Psoas muscle (tissue), 8 donors: ENCODE results near the gene C12orf54. TPM values are rescaled to one million over a fixed set of nuclear protein-coding genes. Genes with fewer than 3 reads are reported as not detected.

ENCODE experiments used
- ATAC-seq, 4 donors: fragments of 200-7000 bp; cut with Tn5 transposase; one replicate each; pipeline ENCODE4 v1.9.1; 2020; ENCODE audit warnings: moderate library complexity in 3 of 4, mild to moderate bottlenecking in 2 of 4
- DNase-seq, 2 donors: peaks; one replicate each; pipeline ENCODE4 v3.0.0-alpha.2; 2020
- H3K27ac ChIP-seq: fragments of 200-600 bp; one replicate; pipeline ENCODE4 v1.8.0; 2022
- H3K27me3 ChIP-seq, 3 donors: fragments of 200-600 bp in 1 of 3; one replicate each; pipeline versions ENCODE4 v1.6.1 to v1.8.0; 2013 to 2022; ENCODE audit warnings: low read length in 2 of 3, mild to moderate bottlenecking in 2 of 3, moderate library complexity in 1 of 3; ENCODE audit not compliant: insufficient read depth in 3 of 3
- H3K36me3 ChIP-seq, 2 donors: fragments of 200-600 bp in 1 of 2; one replicate each; pipeline versions ENCODE4 v1.6.1 to v1.8.0; 2013 to 2022; ENCODE audit warnings: low read depth in 1 of 2, mild to moderate bottlenecking in 1 of 2, moderate library complexity in 1 of 2; ENCODE audit not compliant: insufficient read depth in 1 of 2
- H3K4me1 ChIP-seq: fragments of 200-600 bp; one replicate; pipeline ENCODE4 v1.8.0; 2022
- H3K4me3 ChIP-seq: fragments of 200-600 bp; one replicate; pipeline ENCODE4 v1.8.0; 2022; ENCODE audit warnings: mild to moderate bottlenecking
- H3K9me3 ChIP-seq: fragments of 200-600 bp; one replicate; pipeline ENCODE4 v1.8.0; 2022
- CTCF ChIP-seq: fragments of 200-600 bp; IDR thresholded peaks from one replicate; pipeline ENCODE4 v1.8.0; 2022; ENCODE audit warnings: antibody characterized with exemption
- WGBS, 3 donors: extraction: QIAGEN DNeasy Blood & Tissue Kit; methylation state at CpG; one replicate each; pipeline versions ENCODE4 v1.1.6 to v1.1.7; 2013; 5-methylcytosine and 5-hydroxymethylcytosine counted together
- intact Hi-C, 2 donors: fragments of 100-400 bp; cut with DNase I; formaldehyde crosslinking; loops; one replicate each; pipeline versions ENCODE4 v1.11.0 to v1.14.2; 2022
- polyA plus RNA-seq, 3 donors: library from polyadenylated mRNA; stranded (reverse); fragments of 200-250 nt; gene quantifications; one replicate each; pipeline ENCODE4 v1.2.3, GENCODE V29; 2013
- total RNA-seq, 4 donors: library from RNA; stranded (reverse); fragmentation: NEBNext Ultra II Directional in 2 of 4; extraction: Animal tissue kit (Norgen Biotek cat#: 25700) in 2 of 4; gene quantifications; one replicate each; pipeline versions ENCODE4 v1.2.1 to v1.2.4, GENCODE V29; 2021 to 2023
- donor health status: healthy with polysubstance abuse.
- donor health status: DM: no; HTN: no; CAD: no; lungs with moderate emphysema.
- donor health status: Bipolar disorder and iron deficiency.
- donor health status: healthy.
- donor health status: DM: yes; HTN: yes; CAD: no.
- donor health status: DM: no; HTN: no; CAD: no.
- donor health status: DM: no; HTN: no; CAD: no.
- donor health status: DM: yes; HTN: yes; CAD: no.

Gene C12orf54
- total and polyA plus RNA-seq, 7 donors: 0.06 to 2.0 TPM; not detected in 5

DNA sequence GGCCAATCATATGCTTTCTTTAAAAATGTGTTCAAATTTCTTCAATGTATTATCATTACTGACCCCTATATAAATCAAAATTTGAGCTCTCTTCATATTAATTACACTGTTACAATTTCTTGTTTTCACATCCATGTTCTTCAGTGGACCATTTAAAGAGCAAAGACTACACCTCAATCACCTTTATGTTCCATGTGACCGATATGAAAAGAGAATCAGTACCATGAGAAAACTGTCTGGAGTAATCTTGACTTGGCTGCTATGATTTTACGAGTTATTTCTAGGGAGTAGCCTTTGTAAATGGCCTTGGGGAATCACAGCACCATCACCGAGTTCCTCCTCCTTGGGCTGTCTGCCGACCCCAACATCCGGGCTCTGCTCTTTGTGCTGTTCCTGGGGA, 43.0 kb downstream of the C12orf54 start, which contains the start of gene OR8S1:
Gene OR8S1, plus strand, starts transcription at position 301 of the 400 bp plus-strand sequence. Its CDS starts 0 bp downstream, at position 301.
- intact Hi-C loops: no loop called here
- ATAC-seq: no peak
- H3K9me3 ChIP-seq: no peaks in the 10 kb centered on the region
- no peaks in the 10 kb centered on the region for H3K36me3 ChIP-seq
- H3K4me3 ChIP-seq: no peak within 1 kb of the TSS
- peaks cover 0 to 4% (median 0%) of the 10 kb centered on the region in 3 donors for H3K27me3 ChIP-seq
- no peaks in the 10 kb centered on the region for H3K4me1 ChIP-seq
- DNase-seq: no peak
- H3K27ac ChIP-seq: no peak within 1 kb of the TSS
- WGBS, 3 donors: 79 to 81% (median 79%) methylated on average over 5 of the region's 5 CpGs
- no peak for TF ChIP-seq CTCF

GRCh38 chr12:48527891-48528670, 45.8 kb downstream of the C12orf54 start:
- Histone ChIP-seq H3K27me3 (peaks cover 0 to 4% (median 0%) of the 10 kb centered on the region in 3 donors), H3K36me3 (no peaks in the 10 kb centered on the region), H3K4me1 (no peaks in the 10 kb centered on the region), H3K9me3 (no peaks in the 10 kb centered on the region), H3K27ac (no peak overlapping the region), H3K4me3 (no peak overlapping the region)
- no peak for ATAC-seq
- 91 to 92% (median 91%) methylated on average over 44 of the region's 44 CpGs for WGBS, 3 donors
- no peak for TF ChIP-seq CTCF
- intact Hi-C loops: no loop called here
- no peak for DNase-seq

GRCh38 chr12:48532601-48533000, 50.3 kb downstream of the C12orf54 start:
- intact Hi-C loops: no loop called here
- DNase-seq (no peak), ATAC-seq (no peak)
- peaks cover 0 to 4% (median 0%) of the 10 kb centered on the region in 3 donors for H3K27me3 ChIP-seq
- H3K36me3 ChIP-seq: no peaks in the 10 kb centered on the region
- no peak overlapping the region for H3K27ac ChIP-seq
- H3K4me3 ChIP-seq: no peak overlapping the region
- H3K9me3 ChIP-seq: peaks cover 4% of the 10 kb centered on the region
- H3K4me1 ChIP-seq: no peaks in the 10 kb centered on the region
- TF ChIP-seq CTCF: no peak

DNA sequence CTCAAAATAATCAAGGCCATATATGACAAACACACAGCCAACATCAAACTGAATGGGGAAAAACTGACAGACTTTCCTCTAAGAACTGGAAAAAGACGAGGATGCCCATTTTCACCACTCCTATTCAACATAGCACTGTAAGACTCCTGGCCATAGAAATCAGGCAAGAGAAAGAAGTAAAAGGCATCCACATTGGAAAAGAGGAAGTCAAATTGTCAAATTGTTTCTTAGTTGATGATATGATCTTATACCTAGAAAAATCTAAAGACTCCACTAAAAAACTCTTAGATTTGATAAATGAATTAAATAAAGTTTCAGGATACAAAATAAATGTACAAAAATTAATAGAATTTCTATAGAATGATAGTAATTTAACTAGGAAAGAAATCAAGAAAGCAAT, 54.3 kb downstream of the C12orf54 start:
- ATAC-seq (no peak), DNase-seq (no peak)
- H3K27ac ChIP-seq: no peak overlapping the region
- intact Hi-C loops: no loop called here
- 75 to 80% (median 80%) methylated on average over 1 of the region's 1 CpG for WGBS, 3 donors
- peaks cover 4% of the 10 kb centered on the region for H3K9me3 ChIP-seq
- H3K36me3 ChIP-seq: no peaks in the 10 kb centered on the region
- H3K27me3 ChIP-seq: no peaks in the 10 kb centered on the region
- TF ChIP-seq CTCF: no peak
- H3K4me1 ChIP-seq: no peaks in the 10 kb centered on the region
- H3K4me3 ChIP-seq: no peak overlapping the region
